ENCODE measurements around the gene LITAFD. TPM values are rescaled to one million over a fixed set of nuclear protein-coding genes. Genes with fewer than 3 reads are reported as not detected.

The LITAFD gene
- total RNA-seq, 1 donor from 2014 or later = not detected

- H3K79me2 ChIP-seq (ENCODE audit: insufficient read depth, low read length) = peaks cover 6% of the 10 kb centered on the region
- H3K27ac Mint-ChIP-seq (ENCODE audit: unreplicated experiment) = peak overlapping the region; percentile 83
Observed at GRCh38 chr16:8851761-8852403, 30.3 kb upstream of the LITAFD start.

GRCh38 chr16:8852534-8852933, 29.6 kb upstream of the LITAFD start:
- no peak for TF ChIP-seq CTCF (IDR thresholded peaks at IDR 0.05; ENCODE audit: insufficient read depth, low read depth, low read length)
- no peak for TF ChIP-seq EZH2 (IDR thresholded peaks at IDR 0.05; ENCODE audit: insufficient read depth, low read length)
- Histone ChIP-seq H3K4me2 (ENCODE audit: low read length) (no peak overlapping the region), H3K4me3 (ENCODE audit: insufficient read depth, low read depth, low read length) (no peak overlapping the region), H3K27me3 (ENCODE audit: insufficient read depth, low read length) (no peaks in the 10 kb centered on the region), H3K79me2 (ENCODE audit: insufficient read depth, low read length) (peaks cover 6% of the 10 kb centered on the region), H3K9ac (ENCODE audit: low read length) (no peak overlapping the region), H4K20me1 (ENCODE audit: insufficient read depth, low read length) (peaks cover 89% of the 10 kb centered on the region), H2AFZ (ENCODE audit: low read depth, low read length) (no peak overlapping the region), H3K9me3 (ENCODE audit: insufficient read depth, low read depth, low read length) (no peaks in the 10 kb centered on the region), H3K27ac (ENCODE audit: low read depth, low read length) (no peak overlapping the region), H3K4me1 (ENCODE audit: insufficient read depth, low read length) (peaks cover 33% of the 10 kb centered on the region), H3K36me3 (ENCODE audit: insufficient read depth, low read length) (peaks cover 32% of the 10 kb centered on the region)
- DNase-seq (ENCODE audit: low read depth) = no peak
- Mint-ChIP-seq H3K4me3 (ENCODE audit: unreplicated experiment) (no peak overlapping the region), H3K36me3 (ENCODE audit: low read depth, unreplicated experiment) (peaks cover 23% of the 10 kb centered on the region), H3K27me3 (ENCODE audit: low read depth, unreplicated experiment) (no peaks in the 10 kb centered on the region), H3K9me3 (ENCODE audit: unreplicated experiment) (no peaks in the 10 kb centered on the region), H3K27ac (ENCODE audit: unreplicated experiment) (peak overlapping the region; percentile 53), H3K4me1 (ENCODE audit: low read depth, unreplicated experiment) (peaks cover 35% of the 10 kb centered on the region)
- FAIRE-seq = no peak

More at GRCh38 chr16:8851761-8852403, 30.3 kb upstream of the LITAFD start:
- Histone ChIP-seq H3K4me1 (ENCODE audit: insufficient read depth, low read length) (peaks cover 33% of the 10 kb centered on the region), H3K9me3 (ENCODE audit: insufficient read depth, low read depth, low read length) (no peaks in the 10 kb centered on the region), H3K27me3 (ENCODE audit: insufficient read depth, low read length) (no peaks in the 10 kb centered on the region), H3K27ac (ENCODE audit: low read depth, low read length) (no peak overlapping the region), H3K9ac (ENCODE audit: low read length) (no peak overlapping the region), H3K36me3 (ENCODE audit: insufficient read depth, low read length) (peaks cover 34% of the 10 kb centered on the region), H3K4me3 (ENCODE audit: insufficient read depth, low read depth, low read length) (no peak overlapping the region), H3K4me2 (ENCODE audit: low read length) (no peak overlapping the region), H2AFZ (ENCODE audit: low read depth, low read length) (no peak overlapping the region), H4K20me1 (ENCODE audit: insufficient read depth, low read length) (peaks cover 94% of the 10 kb centered on the region)
- peaks cover 35% of the 10 kb centered on the region for H3K4me1 Mint-ChIP-seq (ENCODE audit: low read depth, unreplicated experiment)
- H3K9me3 Mint-ChIP-seq (ENCODE audit: unreplicated experiment) = no peaks in the 10 kb centered on the region
- FAIRE-seq = no peak
- peak overlapping the region; percentile 50 for H3K4me3 Mint-ChIP-seq (ENCODE audit: unreplicated experiment)
- DNase-seq (ENCODE audit: low read depth) = no peak
- peaks cover 26% of the 10 kb centered on the region for H3K36me3 Mint-ChIP-seq (ENCODE audit: low read depth, unreplicated experiment)
- no peaks in the 10 kb centered on the region for H3K27me3 Mint-ChIP-seq (ENCODE audit: low read depth, unreplicated experiment)
- TF ChIP-seq EZH2 (IDR thresholded peaks at IDR 0.05; ENCODE audit: insufficient read depth, low read length) (no peak), CTCF (IDR thresholded peaks at IDR 0.05; ENCODE audit: insufficient read depth, low read depth, low read length) (no peak)

- Histone ChIP-seq H3K4me2 (ENCODE audit: low read length) (no peak overlapping the region), H3K4me1 (ENCODE audit: insufficient read depth, low read length) (peaks cover 31% of the 10 kb centered on the region), H3K27me3 (ENCODE audit: insufficient read depth, low read length) (no peaks in the 10 kb centered on the region), H2AFZ (ENCODE audit: low read depth, low read length) (no peak overlapping the region), H3K4me3 (ENCODE audit: insufficient read depth, low read depth, low read length) (no peak overlapping the region), H3K27ac (ENCODE audit: low read depth, low read length) (no peak overlapping the region), H3K9ac (ENCODE audit: low read length) (no peak overlapping the region), H3K36me3 (ENCODE audit: insufficient read depth, low read length) (peaks cover 34% of the 10 kb centered on the region), H3K9me3 (ENCODE audit: insufficient read depth, low read depth, low read length) (no peaks in the 10 kb centered on the region), H4K20me1 (ENCODE audit: insufficient read depth, low read length) (peaks cover 87% of the 10 kb centered on the region), H3K79me2 (ENCODE audit: insufficient read depth, low read length) (peaks cover 6% of the 10 kb centered on the region)
- no peak for DNase-seq (ENCODE audit: low read depth)
- Mint-ChIP-seq H3K4me3 (ENCODE audit: unreplicated experiment) (no peak overlapping the region), H3K27me3 (ENCODE audit: low read depth, unreplicated experiment) (no peaks in the 10 kb centered on the region), H3K36me3 (ENCODE audit: low read depth, unreplicated experiment) (peaks cover 26% of the 10 kb centered on the region), H3K27ac (ENCODE audit: unreplicated experiment) (no peak overlapping the region), H3K9me3 (ENCODE audit: unreplicated experiment) (peaks cover 2% of the 10 kb centered on the region), H3K4me1 (ENCODE audit: low read depth, unreplicated experiment) (peaks cover 38% of the 10 kb centered on the region)
- TF ChIP-seq EZH2 (IDR thresholded peaks at IDR 0.05; ENCODE audit: insufficient read depth, low read length) (no peak), CTCF (IDR thresholded peaks at IDR 0.05; ENCODE audit: insufficient read depth, low read depth, low read length) (no peak)
- no peak for FAIRE-seq
Observed at GRCh38 chr16:8853150-8853549, 29.0 kb upstream of the LITAFD start.

Measured in astrocyte (in vitro differentiated cells and primary cell).